GM23248 (cell line): ENCODE measurements around the gene ATG2B. TPM values are rescaled to one million over a fixed set of nuclear protein-coding genes. Genes with fewer than 3 reads are reported as not detected.
A peak's percentile ranks its signal among the peaks of the same experiment; 100 is the strongest.

Experiments used
- DNase-seq: peaks from one replicate; pipeline ENCODE4 v3.0.0-alpha.2; 2015
- H2AFZ ChIP-seq: fragments of 200-600 bp; sonication (generic); 2 replicates; pipeline ENCODE4 v1.6.1; 2016; ENCODE audit warnings: antibody characterized with exemption
- H3F3A ChIP-seq: fragments of 200-600 bp; sonication (generic); 2 replicates; pipeline ENCODE4 v1.6.1; 2016; ENCODE audit warnings: mild to moderate bottlenecking, antibody characterized with exemption, mixed run types; ENCODE audit not compliant: insufficient read depth
- H3K27ac ChIP-seq: fragments of 200-600 bp; sonication (generic); 2 replicates; pipeline ENCODE4 v1.5.1; 2016; ENCODE audit warnings: mild to moderate bottlenecking
- H3K27me3 ChIP-seq: fragments of 200-600 bp; sonication (generic); replicated peaks from 2 replicates; pipeline ENCODE4 v1.6.1; 2016; ENCODE audit warnings: mild to moderate bottlenecking; ENCODE audit not compliant: insufficient read depth
- H3K36me3 ChIP-seq: fragments of 200-600 bp; sonication (generic); 2 replicates; pipeline ENCODE4 v1.6.1; 2016; ENCODE audit warnings: low read depth, mild to moderate bottlenecking
- H3K4me1 ChIP-seq: fragments of 200-600 bp; sonication (generic); 2 replicates; pipeline ENCODE4 v1.6.1; 2016; ENCODE audit warnings: mild to moderate bottlenecking; ENCODE audit not compliant: insufficient read depth
- H3K4me2 ChIP-seq: fragments of 200-600 bp; sonication (generic); one replicate; pipeline ENCODE4 v1.6.1; 2016; ENCODE audit warnings: mild to moderate bottlenecking; ENCODE audit not compliant: unreplicated experiment
- H3K4me3 ChIP-seq: fragments of 200-600 bp; sonication (generic); 2 replicates; pipeline ENCODE4 v1.5.1; 2016; ENCODE audit warnings: mild to moderate bottlenecking
- H3K79me2 ChIP-seq: fragments of 200-600 bp; sonication (generic); 2 replicates; pipeline ENCODE4 v1.6.1; 2016; ENCODE audit warnings: mild to moderate bottlenecking; ENCODE audit not compliant: insufficient read depth
- H3K9ac ChIP-seq: fragments of 200-600 bp; sonication (generic); 2 replicates; pipeline ENCODE4 v1.6.1; 2016; ENCODE audit warnings: mild to moderate bottlenecking
- H3K9me2 ChIP-seq: fragments of 200-600 bp; sonication (generic); 2 replicates; pipeline ENCODE4 v1.6.1; 2016; ENCODE audit warnings: mixed run types, mild to moderate bottlenecking, moderate library complexity; ENCODE audit not compliant: insufficient read depth
- H3K9me3 ChIP-seq: fragments of 200-600 bp; sonication (generic); one replicate; pipeline ENCODE4 v1.6.1; 2017; ENCODE audit warnings: low read depth
- H4K20me1 ChIP-seq: fragments of 200-600 bp; sonication (generic); 2 replicates; pipeline ENCODE4 v1.6.0; 2016; ENCODE audit not compliant: insufficient read depth
- EZH2 ChIP-seq: fragments of 200-600 bp; sonication (generic); IDR thresholded peaks from 2 replicates; pipeline ENCODE4 v1.6.1; 2018; ENCODE audit warnings: antibody characterized with exemption, mild to moderate bottlenecking; ENCODE audit not compliant: insufficient read depth, poor library complexity, severe bottlenecking
- EZH2phosphoT487 ChIP-seq: fragments of 200-600 bp; sonication (generic); IDR thresholded peaks from 2 replicates; pipeline ENCODE4 v1.6.1; 2018; ENCODE audit warnings: antibody characterized with exemption, moderate library complexity, mild to moderate bottlenecking, low read depth; ENCODE audit not compliant: insufficient read depth
- WGBS, 2 experiments: methylation state at CpG; one replicate each; pipeline ENCODE4 v1.1.6; 2015 to 2017; ENCODE audit warnings: low lambda C conversion rate in 2 of 2, low coverage in 1 of 2; ENCODE audit errors: missing lambda C conversion rate in 2 of 2; 5-methylcytosine and 5-hydroxymethylcytosine counted together
- in situ Hi-C: fragments of 300-500 bp; cut with MboI; formaldehyde crosslinking; loops from 2 replicates; pipeline ENCODE4 v1.15.0; 2020
- polyA plus RNA-seq: library from polyadenylated mRNA; unstranded; fragments of >200 nt; fragmentation: Nextera tagmentation; extraction: Ambion mirVana; gene quantifications from 2 replicates; pipeline ENCODE4 v1.2.1, GENCODE V29; 2016
- total RNA-seq: library from RNA; depleted of rRNA; stranded (reverse); fragments of >200 nt; shearing (Covaris generic); gene quantifications from 2 replicates; pipeline ENCODE4 v1.2.3, GENCODE V29; 2014

Gene ATG2B
- total and polyA plus RNA-seq, 2 experiments from 2014 or later: 2.9 to 10.7 TPM

GRCh38 chr14:96376093-96376492 lies 13.0 kb upstream of the ATG2B start:
- H3K4me3 ChIP-seq: no peak overlapping the region
- in situ Hi-C loops: no loop called here
- H3K9ac ChIP-seq: no peak overlapping the region
- TF ChIP-seq EZH2phosphoT487: no peak
- TF ChIP-seq EZH2: no peak
- H3K4me2 ChIP-seq: no peak overlapping the region
- no peaks in the 10 kb centered on the region for H3K9me3 ChIP-seq
- H2AFZ ChIP-seq: no peak overlapping the region
- no peaks in the 10 kb centered on the region for H3K9me2 ChIP-seq
- WGBS, 2 experiments: 95 to 98% methylated on average over 3 of the region's 3 CpGs
- no peak overlapping the region for H3K27ac ChIP-seq
- 0 out of 2 replicates have a peak, but pooled peaks cover 3% of the 10 kb centered on the region for H4K20me1 ChIP-seq
- no peaks in the 10 kb centered on the region for H3F3A ChIP-seq
- no peaks in the 10 kb centered on the region for H3K27me3 ChIP-seq
- DNase-seq: no peak
- peaks cover 46% of the 10 kb centered on the region for H3K79me2 ChIP-seq
- H3K4me1 ChIP-seq: no peaks in the 10 kb centered on the region
- H3K36me3 ChIP-seq: no peaks in the 10 kb centered on the region

- Histone ChIP-seq H2AFZ (no peak overlapping the region), H3K79me2 (peaks cover 72% of the 10 kb centered on the region), H3K4me1 (no peaks in the 10 kb centered on the region), H4K20me1 (0 out of 2 replicates have a peak, but pooled peaks cover 3% of the 10 kb centered on the region), H3K27me3 (no peaks in the 10 kb centered on the region), H3F3A (no peaks in the 10 kb centered on the region), H3K4me2 (no peak overlapping the region), H3K9ac (no peak overlapping the region), H3K9me2 (no peaks in the 10 kb centered on the region), H3K36me3 (no peaks in the 10 kb centered on the region), H3K27ac (no peak overlapping the region), H3K4me3 (no peak overlapping the region), H3K9me3 (no peaks in the 10 kb centered on the region)
- no peak for DNase-seq
- in situ Hi-C loops: no loop called here
- 98% methylated on average over 3 of the region's 3 CpGs for WGBS, 2 experiments
- TF ChIP-seq EZH2 (no peak), EZH2phosphoT487 (no peak)
These were observed 10.4 kb upstream of the ATG2B start for GRCh38 chr14:96373538-96373937.

- H3K4me3 ChIP-seq: no peak overlapping the region
- in situ Hi-C loops: no loop called here
- no peak overlapping the region for H3K4me2 ChIP-seq
- H4K20me1 ChIP-seq: no peaks in the 10 kb centered on the region
- no peak overlapping the region for H3K27ac ChIP-seq
- no peaks in the 10 kb centered on the region for H3K4me1 ChIP-seq
- no peaks in the 10 kb centered on the region for H3K27me3 ChIP-seq
- no peak overlapping the region for H3K9ac ChIP-seq
- H2AFZ ChIP-seq: no peak overlapping the region
- H3K9me2 ChIP-seq: no peaks in the 10 kb centered on the region
- H3K79me2 ChIP-seq: peaks cover 95% of the 10 kb centered on the region
- H3F3A ChIP-seq: no peaks in the 10 kb centered on the region
- no peaks in the 10 kb centered on the region for H3K9me3 ChIP-seq
- TF ChIP-seq EZH2 (no peak), EZH2phosphoT487 (no peak)
- no peak for DNase-seq
- WGBS, 2 experiments: 61 to 77% methylated on average over 4 to 5 of the region's 5 CpGs
- no peaks in the 10 kb centered on the region for H3K36me3 ChIP-seq
These were observed 7.4 kb upstream of the ATG2B start for GRCh38 chr14:96370528-96370927.

- Histone ChIP-seq H3K4me2 (no peak overlapping the region), H3K4me1 (no peaks in the 10 kb centered on the region), H3F3A (no peaks in the 10 kb centered on the region), H3K27me3 (no peaks in the 10 kb centered on the region), H3K4me3 (no peak overlapping the region), H3K79me2 (peaks cover 94% of the 10 kb centered on the region), H4K20me1 (no peaks in the 10 kb centered on the region), H2AFZ (no peak overlapping the region), H3K9me2 (no peaks in the 10 kb centered on the region), H3K9me3 (no peaks in the 10 kb centered on the region), H3K9ac (no peak overlapping the region), H3K36me3 (no peaks in the 10 kb centered on the region), H3K27ac (no peak overlapping the region)
- no peak for DNase-seq
- TF ChIP-seq EZH2: no peak
- no peak for TF ChIP-seq EZH2phosphoT487
- in situ Hi-C loops: no loop called here
- WGBS, 2 experiments: 95 to 100% methylated on average over 1 of the region's 1 CpG
These were observed 5.4 kb upstream of the ATG2B start for GRCh38 chr14:96368534-96368933.

- Histone ChIP-seq H3K9me3 (no peaks in the 10 kb centered on the region), H4K20me1 (peaks cover 9% of the 10 kb centered on the region; the same call in 1 of the 2 replicates), H3K4me2 (no peak overlapping the region), H3K4me1 (peaks cover 13% of the 10 kb centered on the region), H3F3A (no peaks in the 10 kb centered on the region), H2AFZ (no peak overlapping the region), H3K79me2 (peaks cover 90% of the 10 kb centered on the region), H3K27me3 (no peaks in the 10 kb centered on the region), H3K4me3 (peak overlapping the region; percentile 99; the same call in 1 of the 2 replicates), H3K27ac (no peak overlapping the region), H3K36me3 (no peaks in the 10 kb centered on the region), H3K9ac (no peak overlapping the region; the same call in 1 of the 2 replicates), H3K9me2 (no peaks in the 10 kb centered on the region)
- 96 to 100% methylated on average over 1 of the region's 1 CpG for WGBS, 2 experiments
- in situ Hi-C loops: no loop called here
- no peak for TF ChIP-seq EZH2
- no peak for TF ChIP-seq EZH2phosphoT487
- DNase-seq: no peak
These were observed 1.8 kb upstream of the ATG2B start for GRCh38 chr14:96364962-96365361.
